HG03342 (cell line): ENCODE data around the gene LSMEM2.

ENCODE experiments used
- ATAC-seq: cut with Tn5 transposase; IDR thresholded peaks from one replicate; pipeline ENCODE4 v1.9.1; 2021; ENCODE audit warnings: mild to moderate bottlenecking, moderate library complexity; ENCODE audit not compliant: unreplicated experiment

The LSMEM2 gene

GRCh38 chr3:50336452-50337174 lies 57.7 kb downstream of the LSMEM2 start:
- ATAC-seq = peak; percentile 38

GRCh38 chr3:50337175-50337861 lies 58.4 kb downstream of the LSMEM2 start:
- peak; percentile 70 for ATAC-seq
